B cell (primary cell): ENCODE data around the gene TSPAN18.

Experiments
- EZH2 ChIP-seq: IDR thresholded peaks from 2 replicates; pipeline ENCODE4 v1.6.1; 2012; ENCODE audit warnings: borderline replicate concordance, low read depth, mild to moderate bottlenecking, moderate library complexity, low read length; ENCODE audit not compliant: insufficient read depth, poor library complexity, severe bottlenecking
- TF ChIP-seq, protein P1 (sequence below): fragments of 200-600 bp; IDR thresholded peaks from one replicate; pipeline ENCODE4 v1.8.0; 2022; ENCODE audit warnings: antibody characterized with exemption, mild to moderate bottlenecking

DNA sequence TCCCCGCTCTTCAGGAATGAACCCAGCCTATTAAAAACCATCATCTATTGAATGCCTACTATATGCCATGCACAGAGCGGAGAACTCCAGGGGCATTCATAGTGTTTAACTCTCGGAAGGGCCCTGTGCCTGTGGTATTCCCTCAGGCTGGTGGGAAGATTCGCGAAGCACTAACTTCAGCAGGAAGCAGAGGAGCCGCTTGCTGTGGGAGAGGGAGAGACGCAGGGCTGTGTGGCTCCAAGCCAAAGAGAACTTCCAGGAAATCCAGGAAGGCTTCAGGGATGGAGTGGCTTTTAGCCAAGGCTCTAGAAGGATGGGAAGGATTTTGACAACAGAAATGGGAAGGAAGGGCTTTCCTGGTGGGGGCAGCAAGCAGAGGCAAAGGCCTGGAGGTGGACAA is 120.1 kb downstream of the TSPAN18 start:
- TF ChIP-seq, protein P1, sequence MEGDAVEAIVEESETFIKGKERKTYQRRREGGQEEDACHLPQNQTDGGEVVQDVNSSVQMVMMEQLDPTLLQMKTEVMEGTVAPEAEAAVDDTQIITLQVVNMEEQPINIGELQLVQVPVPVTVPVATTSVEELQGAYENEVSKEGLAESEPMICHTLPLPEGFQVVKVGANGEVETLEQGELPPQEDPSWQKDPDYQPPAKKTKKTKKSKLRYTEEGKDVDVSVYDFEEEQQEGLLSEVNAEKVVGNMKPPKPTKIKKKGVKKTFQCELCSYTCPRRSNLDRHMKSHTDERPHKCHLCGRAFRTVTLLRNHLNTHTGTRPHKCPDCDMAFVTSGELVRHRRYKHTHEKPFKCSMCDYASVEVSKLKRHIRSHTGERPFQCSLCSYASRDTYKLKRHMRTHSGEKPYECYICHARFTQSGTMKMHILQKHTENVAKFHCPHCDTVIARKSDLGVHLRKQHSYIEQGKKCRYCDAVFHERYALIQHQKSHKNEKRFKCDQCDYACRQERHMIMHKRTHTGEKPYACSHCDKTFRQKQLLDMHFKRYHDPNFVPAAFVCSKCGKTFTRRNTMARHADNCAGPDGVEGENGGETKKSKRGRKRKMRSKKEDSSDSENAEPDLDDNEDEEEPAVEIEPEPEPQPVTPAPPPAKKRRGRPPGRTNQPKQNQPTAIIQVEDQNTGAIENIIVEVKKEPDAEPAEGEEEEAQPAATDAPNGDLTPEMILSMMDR = no peak
- no peak for TF ChIP-seq EZH2
